IMR-90 (cell line): Measurements from ENCODE around the gene RIF1. TPM values are rescaled to one million over a fixed set of nuclear protein-coding genes. Genes with fewer than 3 reads are reported as not detected.

ENCODE experiments used
- ATAC-seq: fragments of 200-7000 bp; cut with Tn5 transposase; 2 replicates; pipeline ENCODE4 v1.9.1; 2020; ENCODE audit warnings: low read depth, mild to moderate bottlenecking, moderate library complexity
- BruUV-seq: library from RNA; stranded (reverse); fragments of 400-500 nt; replicated peaks from 2 replicates; lab custom pipeline; 2021; lab: Mats Ljungman, UMichigan
- CTCF ChIA-PET: fragments of 300-600 bp; formaldehyde crosslinking; extraction: SDS; loops from one replicate; lab custom pipeline; 2021; ENCODE audit warnings: antibody characterized with exemption; lab: Yijun Ruan, JAX
- POLR2A ChIA-PET: fragments of 300-600 bp; sonication (Branson Sonifier 250); formaldehyde crosslinking; loops from one replicate; lab custom pipeline; 2022; ENCODE audit warnings: antibody characterized with exemption; ENCODE audit not compliant: unreplicated experiment; lab: Charles Lee
- DNase-seq: peaks from one replicate; pipeline ENCODE4 v3.0.0; 2013
- H2AFZ ChIP-seq: replicated peaks from 2 replicates; pipeline ENCODE3; 2013; ENCODE audit warnings: low read length, mild to moderate bottlenecking; ENCODE audit not compliant: poor library complexity
- H2AK5ac ChIP-seq: 2 replicates; pipeline ENCODE4 v1.6.1; 2013; ENCODE audit warnings: low read depth, low read length, inconsistent platforms
- H2AK9ac ChIP-seq: replicated peaks from 2 replicates; pipeline ENCODE3; 2013; ENCODE audit warnings: mild to moderate bottlenecking, low read depth, low read length, moderate library complexity; ENCODE audit not compliant: poor library complexity
- H2BK120ac ChIP-seq: 2 replicates; pipeline ENCODE4 v1.6.1; 2013; ENCODE audit warnings: low read depth, low read length, inconsistent platforms
- H2BK15ac ChIP-seq: 3 replicates; pipeline ENCODE4 v1.6.1; 2013; ENCODE audit warnings: low read depth, low read length, inconsistent platforms
- H2BK20ac ChIP-seq: 2 replicates; pipeline ENCODE4 v1.6.1; 2013; ENCODE audit warnings: low read depth, mild to moderate bottlenecking, inconsistent platforms, low read length, moderate library complexity
- H2BK5ac ChIP-seq: 2 replicates; pipeline ENCODE4 v1.6.1; 2013; ENCODE audit warnings: mild to moderate bottlenecking, low read depth, low read length, inconsistent platforms; ENCODE audit not compliant: poor library complexity, severe bottlenecking
- H3K14ac ChIP-seq: replicated peaks from 2 replicates; pipeline ENCODE4 v1.6.1; 2013; ENCODE audit warnings: low read depth, low read length, inconsistent platforms
- H3K18ac ChIP-seq: 2 replicates; pipeline ENCODE4 v1.6.1; 2013; ENCODE audit warnings: low read depth, low read length, control low read depth
- H3K23ac ChIP-seq: 2 replicates; pipeline ENCODE4 v1.6.1; 2013; ENCODE audit warnings: low read depth, low read length, inconsistent platforms
- H3K27ac ChIP-seq: 2 replicates; pipeline ENCODE4 v1.5.1; 2013; ENCODE audit warnings: mild to moderate bottlenecking, control low read depth, low read length; ENCODE audit not compliant: insufficient read depth
- H3K27me3 ChIP-seq: 2 replicates; pipeline ENCODE4 v1.6.1; 2013; ENCODE audit warnings: low read length; ENCODE audit not compliant: control insufficient read depth, insufficient read depth
- H3K36me3 ChIP-seq: 2 replicates; pipeline ENCODE4 v1.6.1; 2013; ENCODE audit warnings: low read length, mixed read lengths; ENCODE audit not compliant: control insufficient read depth, insufficient read depth
- H3K4ac ChIP-seq: 2 replicates; pipeline ENCODE4 v1.6.1; 2013; ENCODE audit warnings: low read depth, low read length, inconsistent platforms
- H3K4me1 ChIP-seq: 2 replicates; pipeline ENCODE4 v1.6.1; 2013; ENCODE audit warnings: low read length, mixed read lengths; ENCODE audit not compliant: control insufficient read depth, insufficient read depth
- H3K4me2 ChIP-seq: 2 replicates; pipeline ENCODE4 v1.6.1; 2013; ENCODE audit warnings: low read depth, mild to moderate bottlenecking, control low read depth, low read length, moderate library complexity
- H3K4me3 ChIP-seq: 2 replicates; pipeline ENCODE4 v1.5.1; 2013; ENCODE audit warnings: low read depth, mild to moderate bottlenecking, control low read depth, low read length, moderate library complexity; ENCODE audit not compliant: insufficient read depth
- H3K56ac ChIP-seq: 2 replicates; pipeline ENCODE4 v1.6.1; 2013; ENCODE audit warnings: low read length, inconsistent platforms; ENCODE audit not compliant: insufficient read depth; ENCODE audit errors: extremely low read depth
- H3K79me1 ChIP-seq, 2 experiments: 2 replicates each; pipeline ENCODE4 v1.6.1; 2013; ENCODE audit warnings: low read length in 2 of 2, inconsistent platforms in 1 of 2, low read depth in 1 of 2
- H3K9ac ChIP-seq: 2 replicates; pipeline ENCODE4 v1.6.1; 2013; ENCODE audit warnings: low read depth, low read length, control low read depth
- H3K9me1 ChIP-seq: 2 replicates; pipeline ENCODE4 v1.6.1; 2013; ENCODE audit warnings: low read length, inconsistent platforms; ENCODE audit not compliant: insufficient read depth
- H3K9me3 ChIP-seq: 2 replicates; pipeline ENCODE4 v1.6.1; 2013; ENCODE audit warnings: low read length; ENCODE audit not compliant: control insufficient read depth, insufficient read depth
- H4K20me1 ChIP-seq: 2 replicates; pipeline ENCODE4 v1.6.1; 2013; ENCODE audit warnings: low read length, inconsistent platforms; ENCODE audit not compliant: insufficient read depth
- H4K5ac ChIP-seq: 2 replicates; pipeline ENCODE4 v1.6.1; 2013; ENCODE audit warnings: mild to moderate bottlenecking, low read depth, low read length, control low read depth
- H4K8ac ChIP-seq, 2 experiments: 2 replicates each; pipeline ENCODE4 v1.6.1; 2013; ENCODE audit warnings: low read depth in 2 of 2, low read length in 2 of 2, control low read depth in 1 of 2, inconsistent platforms in 1 of 2
- H4K91ac ChIP-seq: 2 replicates; pipeline ENCODE4 v1.6.1; 2013; ENCODE audit warnings: low read depth, low read length, inconsistent platforms; ENCODE audit not compliant: insufficient read depth
- BHLHE40 ChIP-seq: fragments of 150-350 bp; IDR thresholded peaks from 2 replicates; pipeline ENCODE4 v1.6.1; 2016; ENCODE audit warnings: mild to moderate bottlenecking, low read depth, low read length
- CEBPB ChIP-seq: IDR thresholded peaks from 2 replicates; pipeline ENCODE4 v1.6.1; 2012; ENCODE audit warnings: low read depth, low read length, improper control_type of control experiment
- CHD1 ChIP-seq: IDR thresholded peaks from 2 replicates; pipeline ENCODE4 v1.6.1; 2012; ENCODE audit warnings: low read depth, low read length, improper control_type of control experiment
- FOS ChIP-seq: fragments of 150-350 bp; IDR thresholded peaks from 2 replicates; pipeline ENCODE4 v1.6.1; 2016; ENCODE audit warnings: low read depth, low read length
- MAFK ChIP-seq: IDR thresholded peaks from 2 replicates; pipeline ENCODE4 v1.6.1; 2012; ENCODE audit warnings: low read depth, low read length, improper control_type of control experiment
- MAZ ChIP-seq: IDR thresholded peaks from 2 replicates; pipeline ENCODE4 v1.6.1; 2012; ENCODE audit warnings: low read depth, mild to moderate bottlenecking, low read length, improper control_type of control experiment, moderate library complexity, borderline replicate concordance
- MXI1 ChIP-seq: IDR thresholded peaks from 2 replicates; pipeline ENCODE4 v1.6.1; 2012; ENCODE audit warnings: low read depth, mild to moderate bottlenecking, low read length, moderate library complexity, borderline replicate concordance
- NFE2L2 ChIP-seq: fragments of 150-350 bp; IDR thresholded peaks from 2 replicates; pipeline ENCODE4 v1.6.1; 2016; ENCODE audit warnings: low read depth, mild to moderate bottlenecking, low read length
- POLR2A ChIP-seq: IDR thresholded peaks from 2 replicates; pipeline ENCODE4 v1.6.1; 2012; ENCODE audit warnings: mild to moderate bottlenecking, low read depth, low read length
- RAD21 ChIP-seq: IDR thresholded peaks from 2 replicates; pipeline ENCODE4 v1.6.1; 2012; ENCODE audit warnings: low read length, improper control_type of control experiment
- RCOR1 ChIP-seq: IDR thresholded peaks from 2 replicates; pipeline ENCODE4 v1.6.1; 2012; ENCODE audit warnings: mild to moderate bottlenecking, low read length, improper control_type of control experiment; ENCODE audit not compliant: insufficient replicate concordance
- RFX5 ChIP-seq: IDR thresholded peaks from 2 replicates; pipeline ENCODE4 v1.8.0; 2012; ENCODE audit warnings: low read depth, mild to moderate bottlenecking, low read length, moderate library complexity
- SMC3 ChIP-seq: fragments of 150-350 bp; IDR thresholded peaks from 2 replicates; pipeline ENCODE4 v1.6.1; 2016; ENCODE audit warnings: low read depth, mild to moderate bottlenecking, antibody characterized with exemption, low read length, moderate library complexity
- dilution Hi-C: fragments of 300-500 bp; cut with HindIII; formaldehyde crosslinking; loops from one replicate; pipeline ENCODE4 v1.14.3; 2018; ENCODE audit warnings: low sequenced_read_pairs; ENCODE audit not compliant: unreplicated experiment
- in situ Hi-C: fragments of 300-500 bp; cut with MboI; formaldehyde crosslinking; loops from 3 replicates; pipeline ENCODE4 v1.14.3; 2019; ENCODE audit warnings: low sequenced_read_pairs, inconsistent platforms, mixed read lengths
- intact Hi-C: fragments of 100-400 bp; cut with micrococcal nuclease; formaldehyde crosslinking; loops from 2 replicates; pipeline ENCODE4 v1.10.0; 2022
- polyA plus RNA-seq, 3 experiments: library from polyadenylated mRNA; depleted of rRNA; stranded (reverse); fragments of >200 nt; gene quantifications; 2 replicates each; pipeline ENCODE4 v1.2.3, GENCODE V29; 2012; ENCODE audit warnings: low replicate concordance in 1 of 3
- total RNA-seq: library from RNA; depleted of rRNA; stranded (reverse); fragments of >200 nt; gene quantifications from 2 replicates; pipeline ENCODE4 v1.2.3, GENCODE V29; 2012
- TF ChIP-seq, protein P1 (sequence below): fragments of 150-350 bp; IDR thresholded peaks from 2 replicates; pipeline ENCODE4 v1.6.1; 2016; ENCODE audit warnings: low read depth, mild to moderate bottlenecking, low read length, moderate library complexity, borderline replicate concordance
- TF ChIP-seq, protein P2 (sequence below): fragments of 150-350 bp; IDR thresholded peaks from 2 replicates; pipeline ENCODE4 v1.6.1; 2017; ENCODE audit warnings: mild to moderate bottlenecking, antibody characterized with exemption, low read length, low read depth
- TF ChIP-seq, protein P3 (sequence below): conservative IDR thresholded peaks from 2 replicates; pipeline ENCODE4 v1.5.1; 2012; ENCODE audit warnings: mild to moderate bottlenecking, low read depth, low read length, improper control_type of control experiment

RIF1 gene
- total and polyA plus RNA-seq, 2 of the 4 experiments (the other 2 are of a cell fraction), result 4.3 to 43.9 TPM

DNA sequence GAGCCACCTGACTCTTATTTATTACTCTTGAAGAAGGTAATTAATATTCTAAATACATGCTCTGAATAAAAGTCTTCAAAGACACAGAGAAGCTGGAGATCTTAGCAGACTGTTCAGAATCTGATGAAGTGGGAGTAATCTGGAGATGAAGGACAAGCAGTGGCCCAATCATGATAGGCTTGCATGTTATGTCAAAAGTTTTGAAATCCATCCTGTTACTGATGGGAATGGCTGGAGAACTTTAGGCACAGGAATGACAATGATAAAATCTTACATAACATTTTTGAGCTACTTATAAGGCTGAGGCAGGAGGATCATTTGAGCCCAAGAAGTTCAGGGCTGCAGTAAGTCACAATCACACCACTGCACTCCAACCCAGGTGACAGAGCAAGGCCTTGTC is 2.4 kb upstream of the RIF1 start:
- intact Hi-C loops (no loop called here), dilution Hi-C loops (no loop called here), in situ Hi-C loops (no loop called here)
- no TSS peak for BruUV-seq
- ATAC-seq, result no peak
- Histone ChIP-seq H2AK5ac (no peak overlapping the region), H3K9me1 (peaks cover under 1% of the 10 kb centered on the region; the same call in 1 of the 2 replicates), H3K18ac (no peak overlapping the region), H4K8ac (no peak overlapping the region), H3K27ac (no peak overlapping the region), H2BK20ac (no peak overlapping the region), H3K4me2 (no peak overlapping the region), H3K27me3 (no peaks in the 10 kb centered on the region), H4K5ac (no peak overlapping the region), H2AFZ (no peak overlapping the region), H3K79me1 (peaks cover 0 to 8% of the 10 kb centered on the region in 2 experiments; a peak in 3 of 4 replicates), H2BK5ac (no peak overlapping the region), H3K4ac (no peak overlapping the region), H3K4me3 (no peak overlapping the region), H3K56ac (no peak overlapping the region), H3K4me1 (no peaks in the 10 kb centered on the region), H2AK9ac (no peak overlapping the region), H3K36me3 (peaks cover under 1% of the 10 kb centered on the region), H3K23ac (no peak overlapping the region), H2BK15ac (no peak overlapping the region), H3K14ac (no peak overlapping the region), H4K20me1 (peaks cover 11% of the 10 kb centered on the region), H2BK120ac (no peak overlapping the region), H4K91ac (no peak overlapping the region), H3K9me3 (no peaks in the 10 kb centered on the region), H3K9ac (no peak overlapping the region)
- POLR2A ChIA-PET, result no interaction called here
- CTCF ChIA-PET, result no interaction called here
- no peak for DNase-seq
- TF ChIP-seq FOS, result no peak
- TF ChIP-seq RCOR1, result no peak
- TF ChIP-seq, protein P1, sequence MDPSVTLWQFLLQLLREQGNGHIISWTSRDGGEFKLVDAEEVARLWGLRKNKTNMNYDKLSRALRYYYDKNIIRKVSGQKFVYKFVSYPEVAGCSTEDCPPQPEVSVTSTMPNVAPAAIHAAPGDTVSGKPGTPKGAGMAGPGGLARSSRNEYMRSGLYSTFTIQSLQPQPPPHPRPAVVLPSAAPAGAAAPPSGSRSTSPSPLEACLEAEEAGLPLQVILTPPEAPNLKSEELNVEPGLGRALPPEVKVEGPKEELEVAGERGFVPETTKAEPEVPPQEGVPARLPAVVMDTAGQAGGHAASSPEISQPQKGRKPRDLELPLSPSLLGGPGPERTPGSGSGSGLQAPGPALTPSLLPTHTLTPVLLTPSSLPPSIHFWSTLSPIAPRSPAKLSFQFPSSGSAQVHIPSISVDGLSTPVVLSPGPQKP, result no peak
- TF ChIP-seq, protein P2, sequence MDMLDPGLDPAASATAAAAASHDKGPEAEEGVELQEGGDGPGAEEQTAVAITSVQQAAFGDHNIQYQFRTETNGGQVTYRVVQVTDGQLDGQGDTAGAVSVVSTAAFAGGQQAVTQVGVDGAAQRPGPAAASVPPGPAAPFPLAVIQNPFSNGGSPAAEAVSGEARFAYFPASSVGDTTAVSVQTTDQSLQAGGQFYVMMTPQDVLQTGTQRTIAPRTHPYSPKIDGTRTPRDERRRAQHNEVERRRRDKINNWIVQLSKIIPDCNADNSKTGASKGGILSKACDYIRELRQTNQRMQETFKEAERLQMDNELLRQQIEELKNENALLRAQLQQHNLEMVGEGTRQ, result no peak
- no peak for TF ChIP-seq RAD21
- TF ChIP-seq POLR2A, result no peak
- no peak for TF ChIP-seq MAFK
- no peak for TF ChIP-seq NFE2L2
- TF ChIP-seq MXI1, result no peak
- no peak for TF ChIP-seq CHD1
- no peak for TF ChIP-seq SMC3
- no peak for TF ChIP-seq RFX5
- TF ChIP-seq BHLHE40, result no peak
- TF ChIP-seq MAZ, result no peak
- TF ChIP-seq, protein P3, sequence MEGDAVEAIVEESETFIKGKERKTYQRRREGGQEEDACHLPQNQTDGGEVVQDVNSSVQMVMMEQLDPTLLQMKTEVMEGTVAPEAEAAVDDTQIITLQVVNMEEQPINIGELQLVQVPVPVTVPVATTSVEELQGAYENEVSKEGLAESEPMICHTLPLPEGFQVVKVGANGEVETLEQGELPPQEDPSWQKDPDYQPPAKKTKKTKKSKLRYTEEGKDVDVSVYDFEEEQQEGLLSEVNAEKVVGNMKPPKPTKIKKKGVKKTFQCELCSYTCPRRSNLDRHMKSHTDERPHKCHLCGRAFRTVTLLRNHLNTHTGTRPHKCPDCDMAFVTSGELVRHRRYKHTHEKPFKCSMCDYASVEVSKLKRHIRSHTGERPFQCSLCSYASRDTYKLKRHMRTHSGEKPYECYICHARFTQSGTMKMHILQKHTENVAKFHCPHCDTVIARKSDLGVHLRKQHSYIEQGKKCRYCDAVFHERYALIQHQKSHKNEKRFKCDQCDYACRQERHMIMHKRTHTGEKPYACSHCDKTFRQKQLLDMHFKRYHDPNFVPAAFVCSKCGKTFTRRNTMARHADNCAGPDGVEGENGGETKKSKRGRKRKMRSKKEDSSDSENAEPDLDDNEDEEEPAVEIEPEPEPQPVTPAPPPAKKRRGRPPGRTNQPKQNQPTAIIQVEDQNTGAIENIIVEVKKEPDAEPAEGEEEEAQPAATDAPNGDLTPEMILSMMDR, result no peak
- no peak for TF ChIP-seq CEBPB
